GM21381 (cell line): ENCODE measurements around the gene BCR.

Experiments used
- ATAC-seq: cut with Tn5 transposase; IDR thresholded peaks from one replicate; pipeline ENCODE4 v1.9.1; 2021; ENCODE audit warnings: mild to moderate bottlenecking, moderate library complexity; ENCODE audit not compliant: unreplicated experiment

BCR gene

GRCh38 chr22:23150762-23151161 is 29.5 kb upstream of the BCR start:
- no peak for ATAC-seq

DNA sequence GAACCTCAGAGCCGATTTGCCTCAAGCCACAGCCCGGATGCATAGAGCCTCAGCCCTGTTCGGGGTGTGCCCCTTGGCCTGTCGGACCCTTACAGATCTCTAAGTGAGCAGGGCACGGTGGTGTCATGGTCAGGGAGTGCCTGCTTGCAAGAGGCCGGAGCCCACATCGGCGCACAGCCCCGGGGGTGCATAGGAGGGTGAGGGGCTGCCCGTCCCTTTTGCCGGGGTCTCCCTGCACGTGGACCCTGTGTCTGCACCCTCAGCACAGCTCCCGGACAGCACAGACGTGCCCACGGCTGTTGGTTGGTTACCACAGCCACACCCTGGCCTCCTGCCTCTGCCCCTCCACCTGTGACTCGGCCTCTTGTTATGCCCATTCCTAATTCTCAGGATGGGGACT is 28.5 kb upstream of the BCR start:
- ATAC-seq = no peak

DNA sequence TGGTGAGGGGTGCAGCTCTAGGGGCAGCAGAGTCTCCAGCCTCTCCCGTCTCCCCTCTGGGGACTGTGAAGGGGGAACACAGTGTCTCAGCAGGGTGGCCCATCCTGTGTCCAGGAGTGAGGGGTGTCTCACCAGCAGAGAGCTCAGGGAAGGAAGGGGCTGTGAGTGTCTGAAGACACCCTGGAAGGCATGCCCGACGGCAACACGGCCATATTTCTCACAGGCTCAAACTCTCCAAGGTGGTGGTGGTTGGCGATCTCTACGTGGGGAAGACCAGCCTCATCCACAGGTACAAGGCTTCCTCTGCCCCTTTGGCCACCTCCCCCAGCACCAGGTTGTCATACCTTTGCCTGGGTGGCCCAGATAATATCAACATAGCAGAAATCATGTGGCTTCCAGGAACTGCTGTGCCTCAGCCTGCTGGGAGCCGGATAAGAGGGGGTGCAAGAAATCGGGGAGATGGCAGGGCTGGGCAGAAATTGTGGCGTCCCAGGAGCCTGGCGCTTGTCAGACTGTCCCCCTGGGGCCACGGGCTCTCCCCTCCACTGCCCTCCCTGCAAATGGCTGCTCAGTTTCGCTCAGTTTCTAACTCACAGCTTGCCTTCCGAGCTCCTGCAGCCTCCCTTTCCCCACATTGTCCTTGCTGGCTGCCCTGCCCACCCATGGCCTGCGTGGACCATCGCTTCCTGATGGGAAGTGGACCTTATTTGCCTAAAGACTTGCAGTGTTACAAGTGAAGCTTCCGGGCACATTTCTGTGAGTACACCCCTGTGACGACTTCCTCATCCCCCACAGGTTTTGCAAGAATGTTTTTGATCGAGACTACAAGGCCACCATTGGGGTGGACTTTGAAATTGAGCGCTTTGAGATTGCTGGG is 27.8 kb upstream of the BCR start:
- ATAC-seq = no peak

DNA sequence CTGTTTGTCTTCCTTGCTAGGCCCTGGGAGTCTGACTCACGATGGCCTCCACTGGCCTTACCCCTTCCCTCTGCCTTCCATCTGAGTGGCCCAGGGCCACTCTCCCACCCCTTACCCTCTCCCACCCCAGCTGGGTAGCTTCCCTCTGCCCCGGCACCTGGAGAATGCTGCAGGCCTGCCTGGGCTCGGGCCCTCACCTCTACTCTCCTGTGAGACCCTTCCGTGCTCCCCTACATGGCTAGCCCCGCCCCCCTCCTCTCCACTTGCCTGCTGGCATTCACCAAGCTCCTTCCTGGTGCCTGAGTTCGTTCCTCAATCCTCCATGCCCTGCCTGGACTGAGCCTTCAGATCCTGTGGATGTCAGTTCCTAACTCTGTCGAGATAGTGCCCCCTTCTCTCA is 26.3 kb upstream of the BCR start:
- ATAC-seq = no peak

DNA sequence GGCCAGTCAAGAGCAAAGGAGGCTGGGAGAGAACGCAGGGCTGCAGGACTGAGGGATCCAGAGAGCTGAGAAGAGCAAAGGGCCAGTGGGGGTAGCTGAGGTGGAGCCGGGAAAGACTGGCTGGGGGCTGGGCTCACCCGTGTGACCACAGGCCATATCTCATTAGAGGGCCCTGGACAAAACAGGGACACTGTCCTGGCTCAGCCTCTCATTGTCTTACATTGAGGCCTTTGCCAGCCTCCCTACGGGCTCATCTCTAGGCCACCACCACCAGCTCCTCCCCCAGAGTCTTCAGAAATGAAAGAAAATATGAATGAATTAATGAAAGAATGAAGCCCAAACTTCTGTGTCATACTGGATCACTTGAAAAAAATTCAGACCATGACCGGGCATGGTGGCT is 25.8 kb upstream of the BCR start:
- no peak for ATAC-seq

DNA sequence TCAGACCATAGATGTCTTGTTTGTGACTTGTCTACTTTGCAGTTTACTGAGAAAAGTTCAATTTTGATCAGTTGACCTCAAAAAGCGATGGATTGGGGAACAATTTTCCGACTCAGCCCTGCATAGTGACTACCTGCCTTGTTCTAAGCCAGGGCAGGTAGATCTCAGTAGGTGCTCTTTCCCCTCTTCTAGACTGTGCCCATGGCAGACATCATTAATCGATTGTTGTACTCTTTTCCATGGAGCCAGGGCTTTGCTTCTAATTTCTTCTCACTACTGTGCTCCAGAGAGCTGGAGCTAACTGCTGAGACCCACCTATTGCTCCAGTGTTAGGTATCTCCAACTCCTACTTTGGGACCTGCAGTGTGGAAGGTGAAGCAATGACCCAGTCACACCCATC is 25.2 kb upstream of the BCR start:
- ATAC-seq = no peak

DNA sequence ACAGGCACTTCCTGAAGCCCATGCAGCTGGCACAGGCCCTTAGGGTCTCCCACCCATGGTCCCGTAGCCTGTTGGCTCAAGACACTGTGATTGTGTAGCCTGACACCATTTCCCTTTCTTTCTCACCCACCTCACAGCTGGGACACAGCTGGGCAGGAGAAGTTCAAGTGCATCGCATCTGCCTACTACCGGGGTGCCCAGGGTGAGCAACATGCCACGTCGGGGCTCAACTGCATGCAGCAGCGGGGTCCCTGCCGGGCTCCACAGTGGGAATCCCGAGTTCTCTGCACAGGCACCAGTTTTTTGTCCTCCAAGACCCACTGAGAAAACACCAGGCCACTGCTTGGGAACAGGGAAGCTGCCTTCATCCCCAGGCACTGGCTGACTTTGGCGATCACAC is 24.5 kb upstream of the BCR start:
- ATAC-seq = no peak

DNA sequence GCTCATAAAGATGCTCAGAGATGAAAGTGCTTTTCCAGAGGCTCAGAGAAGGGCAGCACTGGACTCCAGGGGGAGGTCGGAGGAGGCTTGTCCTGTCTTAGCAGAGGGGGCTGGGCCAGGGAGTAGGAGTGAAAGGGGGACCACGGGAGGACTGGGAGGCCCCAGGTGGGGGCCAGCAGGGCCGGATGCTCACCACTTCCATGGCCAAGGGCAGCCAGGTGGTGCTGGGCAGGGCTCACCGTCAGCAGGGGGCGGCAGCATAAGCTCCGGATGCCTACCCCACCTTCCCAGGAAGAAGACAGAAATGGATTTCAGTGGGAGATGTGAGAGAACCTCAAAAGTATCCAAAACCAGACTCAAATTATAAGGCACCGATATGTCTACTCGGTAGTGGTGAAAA is 24.0 kb upstream of the BCR start:
- no peak for ATAC-seq

GRCh38 chr22:23157560-23158515 is 22.5 kb upstream of the BCR start:
- ATAC-seq = no peak

- no peak for ATAC-seq
Observed at GRCh38 chr22:23158516-23159290, 21.6 kb upstream of the BCR start.

GRCh38 chr22:23159291-23159630 is 21.0 kb upstream of the BCR start:
- no peak for ATAC-seq

DNA sequence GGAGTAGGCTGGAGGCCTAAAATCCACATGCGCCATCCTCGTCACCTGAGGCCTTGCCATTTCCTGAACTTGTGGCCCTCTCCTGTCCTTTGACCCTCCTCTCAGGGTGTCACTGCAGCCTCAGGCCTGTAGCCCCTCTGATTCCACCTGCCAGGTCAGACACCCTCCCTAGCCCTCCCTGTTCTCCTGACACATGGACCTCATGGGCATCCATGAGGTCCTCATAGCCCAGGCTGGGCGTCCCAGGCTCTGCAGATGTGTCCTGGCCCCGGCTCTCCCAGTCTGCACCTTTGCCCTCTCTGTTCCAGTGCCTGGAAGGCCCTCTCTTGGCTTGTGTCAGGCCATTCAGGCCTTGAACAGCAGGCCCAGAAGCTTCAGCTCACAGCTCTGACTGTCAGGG is 19.3 kb upstream of the BCR start:
- no peak for ATAC-seq

DNA sequence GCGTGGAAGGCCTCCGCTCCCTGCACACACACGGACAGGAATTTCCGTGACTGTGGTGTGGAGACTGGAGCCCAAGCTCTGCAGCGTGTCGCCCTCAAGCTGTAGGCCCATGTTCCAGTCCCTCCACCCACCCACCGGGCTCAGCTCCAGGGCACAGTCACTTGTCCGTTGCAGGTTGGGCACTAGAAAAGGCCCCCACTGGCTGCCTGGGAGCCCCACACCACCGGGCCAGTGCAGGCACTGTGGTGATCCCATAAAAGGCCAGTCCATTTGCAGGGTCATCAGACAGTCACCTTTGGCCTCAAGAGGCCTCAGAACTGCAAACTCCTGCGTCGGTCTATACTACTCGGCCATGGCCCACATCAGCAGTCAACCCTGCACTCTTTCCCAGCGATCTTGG is 18.7 kb upstream of the BCR start:
- no peak for ATAC-seq

- ATAC-seq = no peak
Observed at GRCh38 chr22:23163665-23164064, 16.6 kb upstream of the BCR start.

- ATAC-seq = no peak
Observed at GRCh38 chr22:23164091-23164490, 16.2 kb upstream of the BCR start.

- no peak for ATAC-seq
Observed at GRCh38 chr22:23166042-23166831, 14.1 kb upstream of the BCR start.

DNA sequence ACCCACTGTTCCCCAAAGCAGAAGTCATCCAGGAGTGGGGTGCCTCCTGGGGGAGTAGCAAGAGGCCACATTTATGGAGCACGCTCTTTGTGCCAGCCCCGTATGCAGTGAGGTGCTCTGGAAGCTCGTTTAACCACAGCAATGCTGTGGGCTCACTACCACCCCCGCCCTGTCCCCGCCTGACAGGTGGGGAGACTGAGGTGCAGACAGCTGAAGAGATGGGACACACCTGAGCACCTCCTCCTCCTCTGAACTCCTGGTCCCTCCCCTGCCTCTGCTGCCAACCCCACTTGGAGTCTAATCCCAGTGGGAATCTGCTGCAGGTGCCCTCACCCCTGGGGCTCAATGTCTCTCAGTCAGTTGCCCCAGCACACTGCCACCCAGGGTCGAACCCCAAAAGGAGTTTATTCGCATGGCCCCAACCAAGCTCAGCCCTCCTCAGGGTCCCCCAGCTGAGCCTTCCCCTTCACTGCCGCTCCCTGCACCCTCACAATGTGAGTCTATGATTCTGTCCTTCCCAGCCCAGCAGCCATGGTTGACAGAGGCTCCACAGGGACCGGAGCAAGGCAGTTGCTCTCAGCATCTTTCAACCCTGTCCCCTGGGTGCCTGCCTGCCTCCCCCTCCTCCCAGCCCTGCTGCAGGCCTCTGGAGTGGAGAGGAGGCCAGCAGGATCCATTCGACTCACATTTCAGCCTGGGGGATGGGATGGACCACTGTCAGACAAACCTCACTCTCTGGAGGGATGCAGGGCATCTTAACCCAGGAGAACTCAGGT is 13.3 kb upstream of the BCR start:
- ATAC-seq = no peak

GRCh38 chr22:23168391-23169042 is 11.8 kb upstream of the BCR start:
- no peak for ATAC-seq

DNA sequence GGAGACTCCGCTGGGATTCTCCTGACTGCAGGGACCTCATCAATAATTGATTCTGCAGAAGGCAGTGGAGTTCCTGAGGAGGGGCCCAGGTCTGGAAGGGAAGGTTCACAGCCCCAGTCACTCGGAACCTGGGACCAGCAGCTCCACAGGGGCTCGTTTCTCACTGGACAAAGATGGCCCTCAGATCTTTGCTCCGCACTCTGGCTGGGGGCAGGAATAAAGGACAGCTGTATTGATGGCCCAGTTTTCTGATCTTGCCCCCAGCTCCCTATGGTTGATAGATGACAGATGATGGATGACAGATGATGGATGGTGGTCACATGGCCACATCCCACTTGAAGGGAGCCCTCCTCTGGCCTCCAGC is 11.3 kb upstream of the BCR start:
- ATAC-seq = no peak
